Transverse colon (tissue), 4 donors: ENCODE measurements around the gene CALHM2. TPM values are rescaled to one million over a fixed set of nuclear protein-coding genes. Genes with fewer than 3 reads are reported as not detected.

Experiments
- DNase-seq: peaks from one replicate; pipeline ENCODE4 v3.0.0-alpha.2; 2019
- H3K27ac ChIP-seq, 4 donors: fragments of 200-600 bp; sonication (generic); 2 replicates each; pipeline ENCODE4 v1.5.1; 2016 to 2018; ENCODE audit warnings: inconsistent platforms in 4 of 4
- H3K27me3 ChIP-seq: fragments of 200-600 bp; sonication (generic); 2 replicates; pipeline ENCODE4 v1.5.1; 2017; ENCODE audit warnings: inconsistent platforms
- H3K36me3 ChIP-seq, 4 donors: fragments of 200-600 bp; sonication (generic); 2 replicates each; pipeline ENCODE4 v1.5.1; 2017 to 2019; ENCODE audit warnings: inconsistent platforms in 4 of 4
- H3K4me1 ChIP-seq, 4 donors: fragments of 200-600 bp; sonication (generic); 2 replicates each; pipeline ENCODE4 v1.5.1; 2017 to 2020; ENCODE audit warnings: inconsistent platforms in 4 of 4
- H3K4me3 ChIP-seq, 4 donors: fragments of 200-600 bp; sonication (generic); 1 replicate in 1 of 4; 2 replicates in 3 of 4; pipeline versions ENCODE4 v1.5.1 to v1.6.1; 2017 to 2019; ENCODE audit warnings: inconsistent platforms in 4 of 4
- H3K9me3 ChIP-seq, 2 donors: fragments of 200-600 bp; sonication (generic); 2 replicates each; pipeline ENCODE4 v1.5.1; 2017 to 2019; ENCODE audit warnings: inconsistent platforms in 2 of 2
- EP300 ChIP-seq: sonication (generic); formaldehyde crosslinking; IDR thresholded peaks from one replicate; pipeline ENCODE4 v1.6.1; 2017; ENCODE audit warnings: antibody characterized with exemption, low read depth
- POLR2A ChIP-seq: fragments of 450-650 bp; IDR thresholded peaks from one replicate; pipeline ENCODE4 v1.6.1; 2016; ENCODE audit warnings: antibody characterized with exemption, mild to moderate bottlenecking, moderate library complexity
- POLR2AphosphoS5 ChIP-seq, 3 donors: sonication (generic); formaldehyde crosslinking; IDR thresholded peaks; one replicate each; pipeline ENCODE4 v1.6.1; 2016; ENCODE audit warnings: antibody characterized with exemption in 3 of 3
- WGBS, 2 donors: methylation state at CpG; one replicate each; pipeline ENCODE4 v1.1.5; 2018; ENCODE audit warnings: low coverage in 1 of 2; 5-methylcytosine and 5-hydroxymethylcytosine counted together
- in situ Hi-C, 4 donors: fragments of 200-750 bp; cut with MboI; loops; one replicate each; pipeline versions ENCODE4 v1.15.0 to v1.15.1; 2017; ENCODE audit warnings: low sequenced_read_pairs in 3 of 4, low pct_ligation_motif_present in 1 of 4, low pct_unique_long_range_greater_than_20kb in 1 of 4
- intact Hi-C: fragments of 100-400 bp; cut with DNase I; formaldehyde crosslinking; loops from one replicate; pipeline ENCODE4 v1.15.1; 2023; ENCODE audit warnings: low total_unique reads
- total RNA-seq, 4 donors: library from RNA; depleted of rRNA; stranded (reverse); fragments of >200 nt; gene quantifications; one replicate each; pipeline ENCODE4 v1.1.0, GENCODE V29; 2016
- TF ChIP-seq, protein P1 (sequence below), 5 experiments: fragments of 200-600 bp in 3 of 5; fragments of 450-650 bp in 2 of 5; sonication (generic) in 3 of 5; IDR thresholded peaks; 1 replicate in 2 of 5; 2 replicates in 3 of 5; pipeline ENCODE4 v1.5.1; 2016 to 2017; ENCODE audit warnings: antibody characterized with exemption in 5 of 5, inconsistent platforms in 3 of 5, mild to moderate bottlenecking in 2 of 5, moderate library complexity in 1 of 5

CALHM2 gene
- total RNA-seq, 4 donors from 2014 or later, result 3.2 to 21.1 (median 15.7) TPM

- WGBS, 2 donors, result 88 to 89% methylated on average over 5 to 23 of the region's 23 CpGs
- Histone ChIP-seq H3K4me1 (peaks cover 0 to 24% (median 3%) of the 10 kb centered on the region in 4 donors), H3K27me3 (no peaks in the 10 kb centered on the region), H3K27ac (no peak overlapping the region), H3K4me3 (no peak overlapping the region), H3K9me3 (no peaks in the 10 kb centered on the region), H3K36me3 (peaks cover 0 to 53% (median 6%) of the 10 kb centered on the region in 4 donors)
- intact Hi-C loops, result no loop called here
- in situ Hi-C loops, result no loop called here
- no peak for DNase-seq
- TF ChIP-seq EP300 (no peak), POLR2AphosphoS5 (IDR thresholded peaks at IDR 0.05) (no peak), POLR2A (no peak)
- TF ChIP-seq, protein P1, sequence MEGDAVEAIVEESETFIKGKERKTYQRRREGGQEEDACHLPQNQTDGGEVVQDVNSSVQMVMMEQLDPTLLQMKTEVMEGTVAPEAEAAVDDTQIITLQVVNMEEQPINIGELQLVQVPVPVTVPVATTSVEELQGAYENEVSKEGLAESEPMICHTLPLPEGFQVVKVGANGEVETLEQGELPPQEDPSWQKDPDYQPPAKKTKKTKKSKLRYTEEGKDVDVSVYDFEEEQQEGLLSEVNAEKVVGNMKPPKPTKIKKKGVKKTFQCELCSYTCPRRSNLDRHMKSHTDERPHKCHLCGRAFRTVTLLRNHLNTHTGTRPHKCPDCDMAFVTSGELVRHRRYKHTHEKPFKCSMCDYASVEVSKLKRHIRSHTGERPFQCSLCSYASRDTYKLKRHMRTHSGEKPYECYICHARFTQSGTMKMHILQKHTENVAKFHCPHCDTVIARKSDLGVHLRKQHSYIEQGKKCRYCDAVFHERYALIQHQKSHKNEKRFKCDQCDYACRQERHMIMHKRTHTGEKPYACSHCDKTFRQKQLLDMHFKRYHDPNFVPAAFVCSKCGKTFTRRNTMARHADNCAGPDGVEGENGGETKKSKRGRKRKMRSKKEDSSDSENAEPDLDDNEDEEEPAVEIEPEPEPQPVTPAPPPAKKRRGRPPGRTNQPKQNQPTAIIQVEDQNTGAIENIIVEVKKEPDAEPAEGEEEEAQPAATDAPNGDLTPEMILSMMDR (IDR thresholded peaks at IDR 0.05), result no peak
These were observed 8.5 kb downstream of the CALHM2 start for GRCh38 chr10:103443475-103444185.

GRCh38 chr10:103442031-103442461 lies 10.1 kb downstream of the CALHM2 start:
- intact Hi-C loops, result no loop called here
- in situ Hi-C loops, result no loop called here
- Histone ChIP-seq H3K4me1 (peaks cover 0 to 15% (median 3%) of the 10 kb centered on the region in 4 donors), H3K9me3 (no peaks in the 10 kb centered on the region), H3K36me3 (peaks cover 0 to 69% (median 12%) of the 10 kb centered on the region in 4 donors), H3K4me3 (no peak overlapping the region), H3K27me3 (no peaks in the 10 kb centered on the region), H3K27ac (no peak overlapping the region)
- WGBS, 2 donors, result 81 to 82% methylated on average over 6 to 13 of the region's 13 CpGs
- DNase-seq, result no peak
- TF ChIP-seq, protein P1 (IDR thresholded peaks at IDR 0.05), result no peak
- TF ChIP-seq POLR2AphosphoS5 (IDR thresholded peaks at IDR 0.05) (no peak), POLR2A (no peak), EP300 (no peak)

DNA sequence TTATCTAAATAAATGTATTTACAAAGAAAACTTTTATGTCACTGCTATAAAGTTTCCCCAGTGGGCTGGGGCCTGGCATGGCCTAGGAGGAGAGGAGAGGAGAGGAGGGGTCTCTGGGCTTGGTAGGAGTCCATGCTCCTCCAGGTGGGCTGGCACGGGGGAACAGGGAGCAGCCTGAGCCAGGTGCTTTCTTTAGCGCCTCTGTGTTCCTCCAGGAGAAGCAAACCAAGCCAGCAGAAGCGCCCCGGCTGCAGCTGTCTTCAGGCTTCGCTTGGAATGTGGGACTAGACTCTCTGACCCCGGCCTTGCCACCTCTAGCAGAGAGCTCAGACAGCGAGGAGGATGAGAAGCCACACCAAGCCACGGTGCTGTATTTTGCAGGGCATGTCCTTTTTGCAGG lies 10.6 kb downstream of the CALHM2 start:
- H3K9me3 ChIP-seq, result no peaks in the 10 kb centered on the region
- H3K4me1 ChIP-seq, result peaks cover 0 to 11% (median 2%) of the 10 kb centered on the region in 4 donors
- in situ Hi-C loops (no loop called here), intact Hi-C loops (no loop called here)
- H3K27ac ChIP-seq, result no peak overlapping the region
- H3K27me3 ChIP-seq, result no peaks in the 10 kb centered on the region
- 80 to 100% methylated on average over 3 to 8 of the region's 8 CpGs for WGBS, 2 donors
- no peak for DNase-seq
- no peak overlapping the region for H3K4me3 ChIP-seq
- TF ChIP-seq POLR2A (no peak), EP300 (no peak), POLR2AphosphoS5 (IDR thresholded peaks at IDR 0.05) (no peak)
- TF ChIP-seq, protein P1 (IDR thresholded peaks at IDR 0.05), result no peak
- peaks cover 0 to 73% (median 14%) of the 10 kb centered on the region in 4 donors for H3K36me3 ChIP-seq

- Histone ChIP-seq H3K4me3 (no peak overlapping the region), H3K9me3 (no peaks in the 10 kb centered on the region), H3K36me3 (peaks cover 0 to 76% (median 14%) of the 10 kb centered on the region in 4 donors), H3K27ac (no peak overlapping the region), H3K27me3 (no peaks in the 10 kb centered on the region), H3K4me1 (peaks cover 0 to 7% (median 0%) of the 10 kb centered on the region in 4 donors)
- 86 to 91% methylated on average over 1 to 8 of the region's 8 CpGs for WGBS, 2 donors
- TF ChIP-seq EP300 (no peak), POLR2A (no peak), POLR2AphosphoS5 (IDR thresholded peaks at IDR 0.05) (no peak)
- TF ChIP-seq, protein P1 (IDR thresholded peaks at IDR 0.05), result no peak
- in situ Hi-C loops (no loop called here), intact Hi-C loops (no loop called here)
- no peak for DNase-seq
These were observed 11.0 kb downstream of the CALHM2 start for GRCh38 chr10:103441206-103441605.
